HEK293 (cell line): ENCODE data around the gene RILPL1.

Experiments
- CTCF ChIA-PET: fragments of 350-600 bp; formaldehyde crosslinking; extraction: SDS; loops from one replicate; lab custom pipeline; 2021; ENCODE audit warnings: antibody characterized with exemption; lab: Yijun Ruan, JAX
- POLR2A ChIA-PET: fragments of 300-600 bp; formaldehyde crosslinking; extraction: SDS; loops from one replicate; lab custom pipeline; 2020; ENCODE audit warnings: antibody characterized with exemption, inconsistent platforms; lab: Yijun Ruan, JAX
- H3K27ac ChIP-seq: fragments of 200-500 bp; sonication (Bioruptor generic); 2 replicates; pipeline ENCODE4 v1.5.1; 2014; ENCODE audit warnings: low read depth, low read length, control low read depth, inconsistent platforms; ENCODE audit errors: extremely low read depth
- H3K36me3 ChIP-seq, 2 experiments: fragments of 200-500 bp in 1 of 2; sonication (Bioruptor generic) in 1 of 2; 1 replicate in 1 of 2; 2 replicates in 1 of 2; pipeline ENCODE4 v1.5.1; 2014 to 2017; ENCODE audit warnings: inconsistent platforms in 2 of 2, low read length in 2 of 2; ENCODE audit not compliant: control insufficient read depth in 2 of 2, insufficient read depth in 1 of 2
- H3K4me1 ChIP-seq: fragments of 200-500 bp; sonication (Bioruptor generic); 2 replicates; pipeline ENCODE4 v1.5.1; 2014; ENCODE audit warnings: mild to moderate bottlenecking, low read length, inconsistent platforms; ENCODE audit not compliant: control insufficient read depth, insufficient read depth
- H3K4me3 ChIP-seq: 2 replicates; pipeline ENCODE4 v1.5.1; 2011; ENCODE audit warnings: low read depth, mild to moderate bottlenecking, control low read depth, low read length, moderate library complexity
- H3K9me3 ChIP-seq: fragments of 200-500 bp; sonication (Bioruptor generic); 2 replicates; pipeline ENCODE4 v1.5.1; 2014; ENCODE audit warnings: low read depth, low read length, inconsistent platforms; ENCODE audit not compliant: control insufficient read depth, insufficient read depth
- BCL11B ChIP-seq: fragments of 450-650 bp; formaldehyde crosslinking; IDR thresholded peaks from 2 replicates; pipeline ENCODE4 v1.5.1; 2016; ENCODE audit warnings: low read depth, missing biosample characterization, missing genetic modification characterization
- CTCF ChIP-seq: fragments of 450-650 bp; formaldehyde crosslinking; IDR thresholded peaks from 2 replicates; pipeline ENCODE4 v1.5.1; 2016; ENCODE audit warnings: missing biosample characterization, missing genetic modification characterization
- ELK4 ChIP-seq: IDR thresholded peaks from 2 replicates; pipeline ENCODE4 v1.6.1; 2011; ENCODE audit warnings: mild to moderate bottlenecking, low read depth, low read length, borderline replicate concordance
- GLIS1 ChIP-seq: fragments of 450-650 bp; formaldehyde crosslinking; IDR thresholded peaks from 2 replicates; pipeline ENCODE4 v1.5.1; 2016; ENCODE audit warnings: missing biosample characterization, missing genetic modification characterization
- IKZF3 ChIP-seq: fragments of 450-650 bp; IDR thresholded peaks from 2 replicates; pipeline ENCODE4 v1.5.0; 2018; ENCODE audit warnings: missing biosample characterization, mild to moderate bottlenecking, missing genetic modification characterization, moderate library complexity
- INSM2 ChIP-seq: fragments of 450-650 bp; formaldehyde crosslinking; IDR thresholded peaks from 2 replicates; pipeline ENCODE4 v1.5.1; 2016; ENCODE audit warnings: missing biosample characterization, missing genetic modification characterization
- PBX3 ChIP-seq: sonication (generic); formaldehyde crosslinking; IDR thresholded peaks from 2 replicates; pipeline ENCODE4 v1.8.1; 2022; ENCODE audit warnings: mild to moderate bottlenecking, moderate library complexity, missing genetic modification reagents
- ZEB2 ChIP-seq: fragments of 450-650 bp; formaldehyde crosslinking; IDR thresholded peaks from 2 replicates; pipeline ENCODE4 v1.5.1; 2016; ENCODE audit warnings: missing biosample characterization, missing genetic modification characterization
- ZIC2 ChIP-seq: fragments of 450-650 bp; formaldehyde crosslinking; IDR thresholded peaks from 2 replicates; pipeline ENCODE4 v1.5.1; 2016; ENCODE audit warnings: missing biosample characterization, missing genetic modification characterization
- ZNF140 ChIP-seq: fragments of 450-650 bp; formaldehyde crosslinking; IDR thresholded peaks from 2 replicates; pipeline ENCODE4 v1.5.1; 2016; ENCODE audit warnings: missing biosample characterization, missing genetic modification characterization
- ZNF341 ChIP-seq: fragments of 450-650 bp; formaldehyde crosslinking; IDR thresholded peaks from 2 replicates; pipeline ENCODE4; 2016; ENCODE audit warnings: low read depth, missing biosample characterization, missing genetic modification characterization
- ZNF394 ChIP-seq: fragments of 450-650 bp; formaldehyde crosslinking; IDR thresholded peaks from 2 replicates; pipeline ENCODE4 v1.5.1; 2016; ENCODE audit warnings: missing biosample characterization, missing genetic modification characterization, mild to moderate bottlenecking, moderate library complexity, borderline replicate concordance
- ZNF473 ChIP-seq: fragments of 450-650 bp; formaldehyde crosslinking; IDR thresholded peaks from 2 replicates; pipeline ENCODE4 v1.5.1; 2017; ENCODE audit warnings: missing biosample characterization, missing genetic modification characterization
- ZNF544 ChIP-seq: fragments of 450-650 bp; formaldehyde crosslinking; IDR thresholded peaks from 2 replicates; pipeline ENCODE4 v1.5.0; 2017; ENCODE audit warnings: missing biosample characterization, missing genetic modification characterization
- ZNF571 ChIP-seq: fragments of 450-650 bp; formaldehyde crosslinking; IDR thresholded peaks from 2 replicates; pipeline ENCODE4 v1.5.0; 2017; ENCODE audit warnings: missing biosample characterization, missing genetic modification characterization
- TF ChIP-seq, protein P1 (sequence below): fragments of 450-650 bp; formaldehyde crosslinking; IDR thresholded peaks from 2 replicates; pipeline ENCODE4 v1.5.1; 2016; ENCODE audit warnings: missing biosample characterization, missing genetic modification characterization

The RILPL1 gene

DNA sequence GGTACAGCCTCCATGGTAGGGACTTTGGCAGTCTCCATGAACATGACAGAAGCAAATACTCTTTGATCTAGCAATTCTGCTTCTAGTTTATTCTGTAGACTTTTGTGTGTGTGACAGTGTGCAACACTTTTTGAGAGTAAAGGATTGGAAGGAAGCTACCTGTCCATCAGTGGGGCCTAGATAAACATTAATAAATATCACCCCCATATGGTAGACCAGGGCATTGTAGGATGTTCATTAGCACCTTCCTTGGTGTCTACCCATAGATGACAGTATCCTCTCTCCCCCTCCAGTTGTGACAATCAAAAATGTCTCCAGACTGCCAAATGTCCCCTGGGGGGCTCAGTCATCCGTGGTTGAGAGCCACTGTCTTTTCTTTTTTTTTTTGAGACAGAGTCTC is 64.7 kb downstream of the RILPL1 start:
- POLR2A ChIA-PET = interaction anchor here (0.7 kb wide), 1 partner anchor 60 kb away, joined by 3 read pairs; no protein-coding TSS in a partner anchor
- Histone ChIP-seq H3K4me3 (no peak overlapping the region), H3K27ac (no peak overlapping the region), H3K36me3 (peaks cover 18 to 42% of the 10 kb centered on the region in 2 experiments), H3K4me1 (no peaks in the 10 kb centered on the region)
- peak; percentile 36; the same call in 1 of the 2 replicates for TF ChIP-seq CTCF (tag by site-specific recombination)
- TF ChIP-seq ZEB2 (tag by site-specific recombination) = no peak
- TF ChIP-seq, all 188 proteins: peak for 1
- CTCF ChIA-PET = no interaction called here
- no peaks in the 10 kb centered on the region for H3K9me3 ChIP-seq

GRCh38 chr12:123465084-123465483 is 68.4 kb downstream of the RILPL1 start:
- CTCF ChIA-PET = interaction anchor here (0.5 kb wide), 1 partner anchor 166 kb away, joined by 3 read pairs; no protein-coding TSS in a partner anchor
- peaks cover 17 to 21% of the 10 kb centered on the region in 2 experiments for H3K36me3 ChIP-seq

More at GRCh38 chr12:123465084-123465483, 68.4 kb downstream of the RILPL1 start:
- POLR2A ChIA-PET = no interaction called here
- no peak overlapping the region for H3K4me3 ChIP-seq
- TF ChIP-seq ZNF473 (tag by site-specific recombination) = no peak
- TF ChIP-seq BCL11B (tag by site-specific recombination) = no peak
- no peak for TF ChIP-seq IKZF3 (tag by site-specific recombination)
- TF ChIP-seq, protein P1, sequence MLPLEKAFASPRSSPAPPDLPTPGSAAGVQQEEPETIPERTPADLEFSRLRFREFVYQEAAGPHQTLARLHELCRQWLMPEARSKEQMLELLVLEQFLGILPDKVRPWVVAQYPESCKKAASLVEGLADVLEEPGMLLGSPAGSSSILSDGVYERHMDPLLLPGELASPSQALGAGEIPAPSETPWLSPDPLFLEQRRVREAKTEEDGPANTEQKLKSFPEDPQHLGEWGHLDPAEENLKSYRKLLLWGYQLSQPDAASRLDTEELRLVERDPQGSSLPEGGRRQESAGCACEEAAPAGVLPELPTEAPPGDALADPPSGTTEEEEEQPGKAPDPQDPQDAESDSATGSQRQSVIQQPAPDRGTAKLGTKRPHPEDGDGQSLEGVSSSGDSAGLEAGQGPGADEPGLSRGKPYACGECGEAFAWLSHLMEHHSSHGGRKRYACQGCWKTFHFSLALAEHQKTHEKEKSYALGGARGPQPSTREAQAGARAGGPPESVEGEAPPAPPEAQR = no peak
- no peak for TF ChIP-seq GLIS1 (tag by site-specific recombination)
- TF ChIP-seq ZNF341 (tag by site-specific recombination) = no peak
- no peak for TF ChIP-seq INSM2 (tag by site-specific recombination)
- TF ChIP-seq ELK4 = no peak
- no peak for TF ChIP-seq PBX3 (CRISPR knock-in tag)
- no peak for TF ChIP-seq ZNF544 (tag by site-specific recombination)
- no peak for TF ChIP-seq ZNF140 (tag by site-specific recombination)
- no peak for TF ChIP-seq ZNF571
- no peak for TF ChIP-seq ZNF394 (tag by site-specific recombination)
- TF ChIP-seq ZIC2 = no peak
- no peaks in the 10 kb centered on the region for H3K9me3 ChIP-seq
- no peaks in the 10 kb centered on the region for H3K4me1 ChIP-seq
- H3K27ac ChIP-seq = no peak overlapping the region
